Activated CD4-positive, alpha-beta memory T cell treated with anti-CD3 and anti-CD28 coated beads, Interleukin-2, amount 10 ng/mL, durations not matched to agents 7 days and 5 days (primary cell): ENCODE data around the gene KIRREL1. TPM values are rescaled to one million over a fixed set of nuclear protein-coding genes. Genes with fewer than 3 reads are reported as not detected.

Experiments used
- CTCF ChIA-PET: fragments of 350-600 bp; sonication (Branson Sonifier 250); formaldehyde crosslinking; loops from one replicate; lab custom pipeline; 2021; ENCODE audit warnings: antibody characterized with exemption, inconsistent platforms; lab: Charles Lee
- POLR2A ChIA-PET: fragments of 350-600 bp; sonication (Branson Sonifier 250); formaldehyde crosslinking; loops from one replicate; lab custom pipeline; 2021; ENCODE audit warnings: antibody characterized with exemption; lab: Charles Lee
- DNase-seq: peaks from one replicate; pipeline ENCODE4 v3.0.0-alpha.2; 2020
- H3K27ac Mint-ChIP-seq: one replicate; pipeline ENCODE4 v1.8.0; 2021; ENCODE audit warnings: mild to moderate bottlenecking, mixed read lengths
- H3K27me3 Mint-ChIP-seq: one replicate; pipeline ENCODE4 v1.8.0; 2021; ENCODE audit warnings: mixed read lengths
- H3K36me3 Mint-ChIP-seq: one replicate; pipeline ENCODE4 v1.8.0; 2021; ENCODE audit warnings: low read depth, mixed read lengths
- H3K4me1 Mint-ChIP-seq: one replicate; pipeline ENCODE4 v1.8.0; 2021; ENCODE audit warnings: mixed read lengths
- H3K4me3 Mint-ChIP-seq: one replicate; pipeline ENCODE4 v1.8.0; 2021; ENCODE audit warnings: mild to moderate bottlenecking, mixed read lengths
- H3K9me3 Mint-ChIP-seq: one replicate; pipeline ENCODE4 v1.8.0; 2021; ENCODE audit warnings: mixed read lengths
- total RNA-seq, 2 experiments: library from RNA; stranded (reverse); gene quantifications; one replicate each; pipeline ENCODE4 v1.2.3, GENCODE V29; 2021

The KIRREL1 gene
- total RNA-seq, 2 experiments from 2014 or later: not detected

DNA sequence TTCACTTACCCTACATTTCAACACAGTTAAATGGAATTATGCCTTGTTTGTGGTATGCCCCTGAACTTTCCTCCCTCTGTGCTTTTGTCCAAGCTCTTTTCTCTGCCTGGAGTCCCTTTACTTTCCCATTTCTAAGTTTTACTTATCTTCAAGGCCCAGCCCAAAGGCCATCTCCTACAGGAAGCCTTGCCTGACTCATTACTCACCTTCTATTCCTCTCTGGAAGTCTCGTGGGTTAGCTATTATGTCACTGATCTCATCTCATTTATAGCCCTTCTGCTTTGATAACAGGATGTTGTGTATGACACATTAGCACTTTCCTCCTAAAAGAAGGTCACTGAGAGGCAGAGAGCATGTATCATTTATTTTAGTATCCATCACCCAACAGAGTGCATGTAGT, 108.5 kb downstream of the KIRREL1 start:
- ChIA-PET POLR2A (no interaction called here), CTCF (interaction anchor here (1.0 to 1.8 kb wide), 3 partner anchors 16 to 105 kb away, joined by 3 to 6 read pairs (median 3); no protein-coding TSS in a partner anchor)
- no peak for DNase-seq
- Mint-ChIP-seq H3K4me1 (peaks cover 7% of the 10 kb centered on the region), H3K27ac (no peak overlapping the region), H3K4me3 (no peak overlapping the region), H3K27me3 (peaks cover 17% of the 10 kb centered on the region), H3K9me3 (no peaks in the 10 kb centered on the region), H3K36me3 (no peaks in the 10 kb centered on the region)

DNA sequence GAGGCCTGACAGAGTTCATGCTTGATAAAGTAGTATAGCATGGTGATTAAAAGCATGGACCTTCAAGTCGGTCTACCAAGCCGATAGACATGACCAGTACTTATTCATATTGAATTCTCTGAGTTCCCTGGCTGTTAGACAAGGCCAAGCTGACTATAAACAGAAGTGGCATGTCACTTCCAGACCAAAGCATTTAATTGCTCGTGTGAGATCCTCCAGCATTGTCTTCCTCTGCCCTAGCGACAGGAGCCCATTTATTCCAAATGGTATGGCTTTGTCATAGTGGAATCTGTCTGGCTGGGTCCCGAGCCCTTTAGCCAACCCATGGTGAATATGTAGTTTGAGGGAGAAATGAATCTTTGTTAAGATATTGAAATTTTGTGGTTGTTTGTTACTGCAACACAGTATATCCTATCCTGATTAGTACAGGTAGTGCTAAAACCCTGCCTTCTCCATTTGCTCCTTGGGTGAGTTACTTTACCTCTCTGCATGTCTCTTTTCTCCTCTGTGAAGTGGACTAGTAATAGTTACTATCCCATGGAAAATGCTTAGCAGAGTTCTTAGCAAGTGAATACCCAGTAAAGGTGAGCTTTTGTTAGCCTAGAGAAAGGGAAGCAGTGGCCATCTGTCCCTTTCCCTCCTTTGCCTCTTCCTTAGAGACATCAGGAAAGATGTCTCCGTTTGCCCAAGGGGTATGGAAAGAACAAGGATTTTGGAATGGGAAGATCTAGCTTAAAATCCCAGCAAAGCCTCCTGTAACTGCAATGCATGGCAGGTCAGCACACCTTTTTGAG, 109.6 kb downstream of the KIRREL1 start:
- no peaks in the 10 kb centered on the region for H3K9me3 Mint-ChIP-seq
- no peaks in the 10 kb centered on the region for H3K36me3 Mint-ChIP-seq
- peaks cover 17% of the 10 kb centered on the region for H3K27me3 Mint-ChIP-seq
- DNase-seq: no peak
- CTCF ChIA-PET: interaction anchor here (1.1 to 2.1 kb wide), 2 partner anchors 7 to 14 kb away, joined by 3 to 11 read pairs; no protein-coding TSS in a partner anchor
- peaks cover 7% of the 10 kb centered on the region for H3K4me1 Mint-ChIP-seq
- H3K27ac Mint-ChIP-seq: no peak overlapping the region
- POLR2A ChIA-PET: no interaction called here
- H3K4me3 Mint-ChIP-seq: no peak overlapping the region

DNA sequence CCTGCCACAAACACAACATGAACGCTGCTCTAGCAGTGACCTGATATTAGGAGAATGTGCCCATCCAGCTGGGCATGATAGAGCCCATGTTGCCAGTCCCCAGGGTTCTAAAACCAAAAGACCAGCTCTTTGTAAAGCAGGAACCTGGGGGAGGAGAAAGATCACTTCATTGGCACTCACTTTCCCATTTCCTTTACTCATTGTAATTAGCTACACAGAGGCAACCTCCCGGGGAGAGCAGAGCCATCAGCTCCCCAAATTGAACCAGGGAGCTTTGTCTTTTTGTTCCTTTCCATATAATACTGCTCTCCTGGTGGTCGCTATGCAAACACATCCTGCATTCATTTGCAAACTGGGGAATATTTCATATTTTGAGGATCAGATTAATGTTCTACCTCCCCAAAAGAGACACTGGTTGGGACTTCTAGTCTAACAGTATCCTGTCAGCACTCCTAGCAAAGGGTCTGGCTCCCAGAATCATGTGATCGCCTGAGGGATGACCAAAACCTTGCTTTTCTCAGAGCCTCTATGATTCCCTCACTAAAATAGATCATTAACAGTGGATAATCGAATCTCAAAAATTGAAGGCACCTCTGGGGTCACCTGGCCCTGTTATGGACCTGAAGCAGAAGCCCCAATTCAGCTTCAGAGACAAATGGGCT, 110.5 kb downstream of the KIRREL1 start:
- no peaks in the 10 kb centered on the region for H3K9me3 Mint-ChIP-seq
- ChIA-PET CTCF (interaction anchor here (1.1 to 2.1 kb wide), 3 partner anchors 8 to 112 kb away, joined by 3 to 11 read pairs (median 4); no protein-coding TSS in a partner anchor), POLR2A (no interaction called here)
- peaks cover 7% of the 10 kb centered on the region for H3K4me1 Mint-ChIP-seq
- peaks cover 17% of the 10 kb centered on the region for H3K27me3 Mint-ChIP-seq
- no peak overlapping the region for H3K4me3 Mint-ChIP-seq
- no peak for DNase-seq
- H3K27ac Mint-ChIP-seq: no peak overlapping the region
- no peaks in the 10 kb centered on the region for H3K36me3 Mint-ChIP-seq

DNA sequence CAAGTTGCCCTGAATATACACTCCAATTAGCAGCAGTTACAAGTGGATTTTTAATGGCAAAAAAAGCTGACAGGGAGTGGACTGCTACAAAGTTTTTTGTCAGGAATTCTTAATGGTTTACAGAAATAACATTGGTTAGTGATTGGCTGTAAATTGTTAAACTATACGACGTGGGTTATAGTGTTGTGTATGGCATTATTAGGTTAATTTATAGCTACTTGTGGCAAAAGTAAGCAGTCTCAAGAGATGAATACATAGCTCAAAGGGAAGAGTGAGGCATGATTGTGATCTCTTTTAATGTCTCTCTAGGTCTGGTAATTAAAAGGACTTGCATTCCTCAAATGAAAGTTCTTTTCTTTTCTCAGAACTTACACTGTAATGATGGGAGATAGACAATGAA, 111.4 kb downstream of the KIRREL1 start:
- Mint-ChIP-seq H3K27me3 (peaks cover 17% of the 10 kb centered on the region), H3K9me3 (no peaks in the 10 kb centered on the region), H3K27ac (no peak overlapping the region), H3K36me3 (no peaks in the 10 kb centered on the region), H3K4me1 (peaks cover 7% of the 10 kb centered on the region), H3K4me3 (no peak overlapping the region)
- ChIA-PET POLR2A (no interaction called here), CTCF (interaction anchor here (0.8 to 2.1 kb wide), 4 partner anchors 9 to 113 kb away, joined by 3 to 11 read pairs (median 4); no protein-coding TSS in a partner anchor)
- no peak for DNase-seq

DNA sequence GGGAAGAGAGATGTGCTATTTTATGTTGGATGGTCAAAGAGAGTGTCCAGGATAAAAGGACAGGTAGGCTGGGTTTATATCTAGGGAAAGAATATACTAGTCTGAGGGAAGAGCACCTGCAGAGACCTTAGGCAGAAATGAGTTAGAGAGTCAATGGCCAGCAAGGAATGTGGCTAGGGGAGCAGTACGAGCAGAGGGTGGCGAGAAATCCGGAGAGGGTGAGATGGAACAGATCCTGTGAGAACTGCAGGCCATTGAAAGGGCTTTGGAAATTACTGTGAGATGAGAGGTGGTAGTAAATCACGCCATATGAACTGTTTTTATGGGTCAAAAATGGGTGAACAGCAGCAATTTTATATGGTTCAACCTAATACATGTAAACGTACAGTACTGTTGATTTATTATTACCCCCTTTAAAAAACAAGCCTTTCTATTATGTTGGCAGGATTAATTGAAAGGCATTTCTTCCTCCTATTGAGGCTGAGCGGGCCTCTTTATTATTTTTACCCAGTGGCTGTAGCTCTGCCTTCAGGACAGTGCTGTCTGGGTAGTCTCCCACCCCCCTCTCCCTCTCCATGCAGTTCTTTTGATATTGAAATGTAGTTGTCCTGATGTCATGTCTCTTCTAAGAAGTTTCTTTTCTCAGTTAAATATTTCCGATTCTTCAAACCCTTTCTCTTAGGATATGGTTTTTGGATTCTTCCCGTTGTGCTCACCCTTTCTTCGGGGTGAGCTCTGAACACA, 112.1 kb downstream of the KIRREL1 start:
- H3K36me3 Mint-ChIP-seq: no peaks in the 10 kb centered on the region
- H3K9me3 Mint-ChIP-seq: no peaks in the 10 kb centered on the region
- CTCF ChIA-PET: interaction anchor here (0.8 to 2.1 kb wide), 4 partner anchors 10 to 114 kb away, joined by 3 to 11 read pairs (median 4); no protein-coding TSS in a partner anchor
- POLR2A ChIA-PET: no interaction called here
- no peak overlapping the region for H3K4me3 Mint-ChIP-seq
- H3K4me1 Mint-ChIP-seq: peaks cover 7% of the 10 kb centered on the region
- DNase-seq: no peak
- peaks cover 17% of the 10 kb centered on the region for H3K27me3 Mint-ChIP-seq
- no peak overlapping the region for H3K27ac Mint-ChIP-seq

DNA sequence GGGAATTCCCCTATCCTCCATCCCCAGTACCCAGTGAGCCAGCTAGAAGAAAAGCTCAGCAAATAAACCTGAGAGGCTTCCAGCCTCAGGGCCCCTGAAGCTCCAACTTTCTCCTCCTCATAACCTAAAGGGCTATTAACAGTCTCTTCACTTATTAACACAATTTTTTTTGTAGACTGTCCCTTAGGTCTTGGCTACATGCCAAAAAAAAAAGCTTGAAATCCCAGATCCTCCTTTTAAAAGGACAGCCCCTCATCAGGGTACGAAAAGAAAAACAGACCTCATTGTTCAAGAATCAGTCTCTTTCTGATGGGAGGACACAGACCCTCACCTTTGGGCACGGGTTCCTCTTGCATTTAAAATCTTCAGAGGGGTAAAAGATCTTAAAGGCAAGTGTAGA, 114.5 kb downstream of the KIRREL1 start:
- Mint-ChIP-seq H3K27ac (no peak overlapping the region), H3K36me3 (peaks cover under 1% of the 10 kb centered on the region), H3K27me3 (peaks cover 29% of the 10 kb centered on the region), H3K9me3 (no peaks in the 10 kb centered on the region), H3K4me3 (no peak overlapping the region), H3K4me1 (peaks cover 1% of the 10 kb centered on the region)
- ChIA-PET CTCF (interaction anchor here (0.7 kb wide), 1 partner anchor 12 kb away, joined by 4 read pairs; no protein-coding TSS in a partner anchor), POLR2A (no interaction called here)
- no peak for DNase-seq

DNA sequence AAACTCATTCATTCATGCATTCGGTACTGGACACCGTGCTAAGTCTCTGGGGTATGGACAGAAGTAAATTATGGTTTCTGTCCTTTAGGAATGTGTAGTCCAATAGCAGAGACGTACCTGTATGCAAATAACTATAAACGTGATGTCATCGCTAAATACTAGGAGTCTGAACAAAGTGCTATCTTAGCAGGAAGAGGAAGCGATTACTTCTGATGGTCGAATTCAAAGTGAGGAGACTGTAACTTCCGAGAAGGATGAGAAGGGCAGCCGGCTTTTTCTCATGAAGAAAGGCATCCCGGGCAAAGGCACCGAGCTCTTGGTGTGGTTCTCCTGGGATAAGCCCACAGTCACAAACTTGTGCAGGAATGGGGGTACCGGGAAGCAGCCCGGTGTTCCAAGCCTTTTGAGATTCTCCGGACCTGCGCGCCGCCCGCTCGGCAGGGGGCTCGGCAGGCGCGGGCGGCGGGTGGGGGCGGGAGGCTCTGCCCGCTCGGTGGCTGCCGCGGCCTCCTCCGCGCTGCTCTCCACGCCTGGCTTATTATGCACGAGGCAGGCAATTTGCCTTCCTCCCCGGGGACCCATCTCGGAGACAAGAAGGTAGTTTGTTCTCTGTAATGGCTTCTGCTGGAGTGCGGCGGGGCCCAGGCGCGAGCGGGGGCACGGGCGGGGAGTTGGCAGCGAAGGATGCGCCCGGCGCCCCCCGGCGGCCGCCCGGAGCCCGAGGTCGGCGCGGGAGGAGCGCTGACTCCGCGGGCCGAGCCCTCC, 119.7 kb downstream of the KIRREL1 start:
- ChIA-PET POLR2A (no interaction called here), CTCF (interaction anchor here (0.9 to 4.0 kb wide), 3 partner anchors 9 to 12 kb away, joined by 3 to 19 read pairs (median 7); no protein-coding TSS in a partner anchor)
- Mint-ChIP-seq H3K4me1 (peaks cover 8% of the 10 kb centered on the region), H3K27ac (no peak overlapping the region), H3K9me3 (no peaks in the 10 kb centered on the region), H3K4me3 (no peak overlapping the region), H3K36me3 (peaks cover 2% of the 10 kb centered on the region), H3K27me3 (peaks cover 45% of the 10 kb centered on the region)
- DNase-seq: no peak

DNA sequence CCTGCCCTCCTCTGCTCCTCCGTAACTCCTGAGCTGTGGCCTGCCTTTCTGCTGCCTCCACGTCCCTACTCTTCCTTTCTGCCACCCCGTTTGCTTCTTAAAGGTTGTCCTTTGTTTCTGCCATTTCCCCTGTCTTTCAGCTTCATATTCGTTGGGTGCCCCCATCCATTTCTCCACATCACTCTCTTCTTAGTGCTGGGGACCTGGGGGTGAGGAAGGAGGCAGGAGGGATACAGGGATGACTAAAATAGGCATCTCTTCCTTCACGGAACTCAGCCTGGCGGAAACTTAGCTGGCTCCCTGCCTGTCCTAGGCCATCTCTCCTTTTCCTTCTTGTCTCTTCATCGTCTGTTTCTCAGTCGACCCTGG, 120.3 kb downstream of the KIRREL1 start:
- Mint-ChIP-seq H3K4me1 (peaks cover 8% of the 10 kb centered on the region), H3K27ac (no peak overlapping the region), H3K27me3 (peaks cover 51% of the 10 kb centered on the region), H3K36me3 (peaks cover 2% of the 10 kb centered on the region), H3K4me3 (peak overlapping the region; percentile 31), H3K9me3 (no peaks in the 10 kb centered on the region)
- POLR2A ChIA-PET: no interaction called here
- CTCF ChIA-PET: interaction anchor here (1.1 kb wide), 1 partner anchor 11 kb away, joined by 7 read pairs; no protein-coding TSS in a partner anchor
- no peak for DNase-seq

DNA sequence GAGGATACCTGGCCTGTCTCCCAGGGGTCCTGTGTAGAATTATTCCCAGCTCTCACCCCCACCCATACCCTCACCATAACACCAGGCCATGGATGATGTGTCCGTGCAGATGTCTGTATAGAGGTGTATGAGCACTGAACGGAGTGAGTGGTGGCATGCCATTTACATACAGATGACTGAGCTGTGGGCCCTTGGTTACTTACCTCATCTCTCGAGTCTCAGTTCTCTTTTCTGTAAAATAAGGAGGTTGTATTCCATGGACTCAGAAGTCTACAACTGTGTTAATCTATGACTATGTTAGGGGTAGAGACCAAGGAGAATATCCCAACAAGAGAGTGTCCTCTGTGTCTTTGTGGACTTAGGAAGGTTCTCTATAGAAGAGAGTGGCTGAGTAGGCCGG, 121.7 kb downstream of the KIRREL1 start:
- Mint-ChIP-seq H3K27me3 (peaks cover 58% of the 10 kb centered on the region), H3K9me3 (no peaks in the 10 kb centered on the region), H3K27ac (no peak overlapping the region), H3K4me1 (peaks cover 8% of the 10 kb centered on the region), H3K36me3 (peaks cover 2% of the 10 kb centered on the region), H3K4me3 (no peak overlapping the region)
- ChIA-PET CTCF (interaction anchor here (1.5 kb wide), 1 partner anchor 19 kb away, joined by 3 read pairs; no protein-coding TSS in a partner anchor), POLR2A (no interaction called here)
- no peak for DNase-seq

DNA sequence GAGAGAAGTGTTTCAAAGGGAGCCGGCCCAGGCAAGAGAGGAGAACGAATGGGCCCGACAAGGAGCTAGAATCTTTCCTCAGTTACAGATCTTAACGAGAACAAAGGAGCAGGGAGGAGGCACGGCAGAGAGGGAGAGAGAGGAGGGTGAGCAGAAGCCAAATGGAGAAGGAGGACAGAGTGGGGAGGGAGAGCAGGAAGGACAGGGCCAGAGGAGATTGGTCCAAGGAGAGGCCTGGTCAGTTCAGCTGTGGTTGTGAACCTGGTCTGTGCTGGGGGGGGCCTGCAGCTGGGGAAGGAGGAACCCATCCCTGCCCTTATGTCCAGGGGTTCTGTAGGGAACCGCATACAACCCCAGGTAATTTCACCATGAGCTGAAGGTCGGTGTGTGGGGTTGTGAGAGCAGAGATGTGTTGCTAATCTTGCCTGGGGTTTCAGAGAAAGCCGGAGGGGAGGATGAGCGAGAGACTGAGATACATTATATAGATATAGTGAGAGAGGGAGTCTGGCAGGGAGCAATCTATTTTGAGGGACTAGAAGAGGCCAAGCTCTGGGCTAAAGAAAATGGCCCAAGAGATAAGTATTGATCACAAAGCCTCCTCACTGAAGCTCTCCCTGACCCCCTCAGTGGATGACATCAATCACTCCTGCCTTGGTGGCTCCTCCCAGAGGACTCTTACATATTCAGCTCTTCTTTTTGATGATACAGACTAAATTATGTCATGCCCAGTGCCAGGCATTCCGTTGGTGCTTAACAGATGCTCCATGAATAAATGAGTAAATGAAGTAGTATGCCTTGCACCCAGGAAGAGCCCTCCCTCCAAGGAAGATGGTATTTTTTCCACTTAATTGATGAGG, 123.1 kb downstream of the KIRREL1 start:
- no peak for DNase-seq
- Mint-ChIP-seq H3K27ac (no peak overlapping the region), H3K4me1 (peaks cover 8% of the 10 kb centered on the region), H3K4me3 (no peak overlapping the region), H3K36me3 (peaks cover 2% of the 10 kb centered on the region), H3K27me3 (peaks cover 69% of the 10 kb centered on the region), H3K9me3 (no peaks in the 10 kb centered on the region)
- ChIA-PET CTCF (interaction anchor here (0.6 to 3.5 kb wide), 6 partner anchors 8 to 380 kb away, joined by 3 to 19 read pairs (median 4); no protein-coding TSS in a partner anchor), POLR2A (no interaction called here)

DNA sequence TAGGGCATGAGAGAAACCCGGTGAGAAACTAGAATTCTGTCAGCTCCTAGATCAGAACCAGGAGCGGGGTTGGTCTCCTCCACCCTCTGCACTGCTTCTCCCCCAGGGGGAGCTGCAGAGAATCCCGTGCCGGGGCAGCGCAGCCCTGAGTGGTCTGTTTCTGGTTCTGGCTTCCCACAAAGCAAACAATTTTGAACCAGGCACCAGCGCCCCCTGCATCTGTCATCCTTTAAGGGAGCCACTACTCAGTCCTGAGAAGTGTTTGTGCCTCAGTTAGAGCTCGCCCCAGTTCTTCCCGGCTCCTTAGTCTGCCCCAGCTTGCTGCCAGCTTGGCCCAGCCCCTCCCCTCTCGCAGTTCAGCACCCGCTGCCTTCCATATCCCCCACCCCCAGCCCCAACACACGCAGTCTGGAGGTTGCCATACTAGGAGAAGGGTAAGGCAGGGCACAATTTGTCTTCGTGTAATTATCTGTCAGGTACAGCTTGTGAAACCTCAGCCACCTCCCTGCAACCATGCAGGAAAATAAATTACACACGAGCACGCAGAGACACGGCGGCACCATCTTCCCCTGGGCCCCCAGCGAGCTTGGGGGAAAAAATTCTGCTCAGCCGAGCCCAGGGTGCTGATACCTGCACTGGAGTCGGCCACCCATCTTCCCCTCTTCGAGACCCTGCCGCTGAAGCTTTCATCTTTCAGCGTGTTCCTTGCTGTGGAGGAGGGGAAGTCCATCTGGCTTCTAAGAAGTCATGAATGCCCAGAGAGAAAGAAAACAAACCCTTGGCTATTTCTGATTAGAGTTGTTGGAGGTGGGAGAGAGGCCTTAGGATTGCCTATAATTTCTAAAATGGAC, 124.6 kb downstream of the KIRREL1 start:
- no peak for DNase-seq
- Mint-ChIP-seq H3K9me3 (no peaks in the 10 kb centered on the region), H3K36me3 (no peaks in the 10 kb centered on the region), H3K27ac (no peak overlapping the region), H3K4me3 (no peak overlapping the region), H3K4me1 (peaks cover 5% of the 10 kb centered on the region), H3K27me3 (peaks cover 59% of the 10 kb centered on the region)
- CTCF ChIA-PET: interaction anchor here (0.7 to 3.5 kb wide), 9 partner anchors 9 to 405 kb away, joined by 3 to 19 read pairs (median 3); a partner anchor contains a TSS
- POLR2A ChIA-PET: no interaction called here
